Measurements from ENCODE around the gene ALDH3B2. TPM values are rescaled to one million over a fixed set of nuclear protein-coding genes. Genes with fewer than 3 reads are reported as not detected.
A peak's percentile ranks its signal among the peaks of the same experiment; 100 is the strongest.
"Not testable (repeated sequence)": the region's sequence is repeated elsewhere in the genome, so short reads cannot be mapped to it uniquely, and the experiment has no call there.

ALDH3B2 gene
- total RNA-seq, 2 experiments from 2014 or later, result not detected

DNA sequence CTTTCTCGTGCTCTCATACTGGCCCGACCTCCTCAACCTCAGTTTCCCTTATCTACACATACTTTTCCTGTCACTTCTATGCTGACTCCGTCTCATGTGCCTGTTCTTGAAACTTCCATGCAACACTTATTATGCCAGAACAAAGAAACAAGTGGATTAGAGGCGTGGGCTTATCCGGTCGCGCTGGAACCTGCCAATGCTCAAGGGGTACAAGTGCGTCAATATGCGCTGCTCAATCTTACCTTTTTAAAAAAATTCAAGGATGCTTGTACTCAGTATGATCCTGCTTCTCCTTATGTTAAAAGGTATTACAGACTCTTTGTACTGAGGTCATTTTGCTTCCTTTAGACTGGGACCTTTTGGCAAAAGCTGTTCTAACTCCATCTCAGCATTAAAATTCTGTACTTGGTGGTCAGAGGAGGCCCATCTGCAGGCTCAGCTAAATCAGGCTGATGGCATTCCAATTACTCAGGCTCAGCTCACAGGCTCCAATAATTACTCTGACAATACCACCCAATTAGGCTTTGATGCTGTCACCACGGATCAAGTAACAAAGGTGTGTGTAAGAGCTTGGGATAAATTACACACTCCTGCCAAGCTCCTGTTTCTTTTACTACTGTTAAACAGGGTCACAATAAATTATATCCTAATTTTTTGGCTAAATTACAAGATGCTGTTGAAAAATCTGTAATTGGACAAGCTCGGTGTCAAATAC is 26.3 kb upstream of the ALDH3B2 start:
- no peaks in the 10 kb centered on the region for H3K36me3 Mint-ChIP-seq (ENCODE audit: low read depth)
- no peaks in the 10 kb centered on the region for H3K4me1 Mint-ChIP-seq
- ChIA-PET POLR2A (no interaction called here), CTCF (interaction anchor here (0.7 to 1.7 kb wide), 3 partner anchors 9 to 52 kb away, joined by 3 to 7 read pairs (median 4); no protein-coding TSS in a partner anchor)
- no peak for DNase-seq
- H3K4me3 Mint-ChIP-seq, result no peak overlapping the region
- peaks cover 3% of the 10 kb centered on the region for H3K27me3 Mint-ChIP-seq
- no peak for ATAC-seq
- intact Hi-C loops (cut with DNase I, micrococcal nuclease), result no loop called here
- no peak overlapping the region for H3K27ac Mint-ChIP-seq
- H3K9me3 Mint-ChIP-seq (ENCODE audit: low read depth), result no peaks in the 10 kb centered on the region

DNA sequence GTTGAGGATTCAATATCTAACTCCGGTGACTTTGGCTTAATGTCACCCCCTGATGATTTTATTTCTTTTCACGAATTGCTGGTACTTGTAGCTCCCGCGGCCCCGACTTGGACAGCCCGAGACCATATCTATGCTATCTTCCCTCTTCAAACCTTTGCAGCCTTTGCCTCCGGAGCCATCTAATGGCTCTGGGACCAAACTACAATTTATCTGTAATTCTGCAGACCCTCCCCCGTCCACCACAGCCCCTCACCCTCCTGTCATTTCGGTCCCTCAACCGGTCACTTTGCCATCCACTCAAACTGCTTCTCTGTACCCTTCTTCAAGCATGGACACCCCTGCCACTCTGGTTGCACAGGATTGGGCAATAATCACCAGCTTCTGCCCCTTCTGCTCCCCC is 25.7 kb upstream of the ALDH3B2 start:
- H3K4me1 Mint-ChIP-seq, result no peaks in the 10 kb centered on the region
- POLR2A ChIA-PET, result no interaction called here
- peaks cover 3% of the 10 kb centered on the region for H3K27me3 Mint-ChIP-seq
- H3K4me3 Mint-ChIP-seq, result no peak overlapping the region
- H3K9me3 Mint-ChIP-seq (ENCODE audit: low read depth), result no peaks in the 10 kb centered on the region
- no peak overlapping the region for H3K27ac Mint-ChIP-seq
- no peak for DNase-seq
- intact Hi-C loops (cut with DNase I, micrococcal nuclease), result no loop called here
- H3K36me3 Mint-ChIP-seq (ENCODE audit: low read depth), result no peaks in the 10 kb centered on the region
- no peak for ATAC-seq
- CTCF ChIA-PET, result interaction anchor here (0.7 to 1.7 kb wide), 3 partner anchors 8 to 51 kb away, joined by 3 to 7 read pairs (median 4); no protein-coding TSS in a partner anchor

DNA sequence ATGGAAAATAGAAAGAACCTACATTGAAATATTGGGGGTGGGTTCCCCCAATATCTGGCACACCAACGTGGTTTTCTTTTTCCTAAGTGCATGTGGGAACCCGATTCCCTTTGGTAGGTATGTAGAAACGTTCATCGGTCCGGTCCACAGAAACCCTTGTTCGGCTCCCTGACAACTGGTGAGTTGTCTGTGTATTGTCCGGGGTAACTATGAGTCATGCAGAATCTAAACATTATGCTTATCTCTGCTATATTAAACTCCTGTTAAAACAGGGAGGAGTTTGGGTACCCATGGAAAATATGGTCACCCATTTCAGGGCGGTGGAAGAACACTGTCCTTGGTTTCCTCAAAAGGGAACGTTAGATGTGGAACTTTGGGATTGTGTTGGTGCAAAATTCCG is 25.1 kb upstream of the ALDH3B2 start:
- Mint-ChIP-seq H3K27ac (no peak overlapping the region), H3K27me3 (peaks cover 3% of the 10 kb centered on the region), H3K9me3 (ENCODE audit: low read depth) (no peaks in the 10 kb centered on the region), H3K36me3 (ENCODE audit: low read depth) (no peaks in the 10 kb centered on the region), H3K4me3 (no peak overlapping the region), H3K4me1 (no peaks in the 10 kb centered on the region)
- ChIA-PET CTCF (no interaction called here), POLR2A (no interaction called here)
- intact Hi-C loops (cut with DNase I, micrococcal nuclease), result no loop called here
- DNase-seq (no peak), ATAC-seq (no peak)

DNA sequence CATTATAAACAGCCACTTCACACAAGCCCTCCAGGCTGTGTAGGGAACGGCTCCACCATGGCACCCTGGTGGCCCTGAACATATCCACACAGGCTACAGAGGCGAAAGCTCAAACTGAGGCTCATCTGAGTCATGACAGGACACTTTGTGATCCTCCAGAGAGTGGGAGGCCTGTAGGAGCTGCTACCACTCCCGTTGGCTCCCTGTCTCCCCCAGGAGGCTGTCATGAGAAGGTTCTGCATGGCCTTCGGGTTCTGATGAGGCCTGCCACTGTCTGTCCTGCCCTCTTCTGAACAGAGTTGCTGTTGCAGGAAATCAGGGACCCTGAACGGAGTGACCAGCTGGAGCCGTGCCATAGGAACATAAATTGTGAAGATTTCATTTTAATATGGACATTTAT is 23.8 kb upstream of the ALDH3B2 start:
- Mint-ChIP-seq H3K4me1 (no peaks in the 10 kb centered on the region), H3K4me3 (no peak overlapping the region), H3K27ac (no peak overlapping the region), H3K9me3 (ENCODE audit: low read depth) (no peaks in the 10 kb centered on the region), H3K27me3 (no peaks in the 10 kb centered on the region), H3K36me3 (ENCODE audit: low read depth) (no peaks in the 10 kb centered on the region)
- CTCF ChIA-PET, result interaction anchor here (0.6 to 1.2 kb wide), 3 partner anchors 50 to 709 kb away, joined by 3 read pairs; no protein-coding TSS in a partner anchor
- DNase-seq (peak; percentile 53), ATAC-seq (peak; percentile 89)
- POLR2A ChIA-PET, result no interaction called here
- intact Hi-C loops (cut with DNase I, micrococcal nuclease), result no loop called here

DNA sequence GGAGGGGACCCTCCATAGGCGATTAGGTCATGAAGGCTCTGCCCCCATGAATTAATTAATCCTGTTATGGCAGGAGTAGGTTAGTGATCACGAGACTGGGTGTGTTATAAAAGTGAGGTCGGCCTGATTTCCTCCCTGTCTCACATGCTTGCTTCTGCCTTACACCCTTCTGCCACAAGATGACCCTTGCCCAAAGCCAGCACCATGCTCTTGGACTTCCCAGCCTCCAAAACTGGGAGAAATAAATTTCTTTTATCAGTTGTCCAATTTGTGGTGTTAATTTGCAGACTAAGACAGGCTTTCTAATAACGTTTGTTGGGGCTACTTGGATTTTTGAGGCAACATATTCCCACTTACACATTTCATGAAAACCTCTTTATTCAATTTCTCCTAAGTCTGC is 23.4 kb upstream of the ALDH3B2 start:
- no peaks in the 10 kb centered on the region for H3K36me3 Mint-ChIP-seq (ENCODE audit: low read depth)
- DNase-seq, result no peak
- H3K9me3 Mint-ChIP-seq (ENCODE audit: low read depth), result no peaks in the 10 kb centered on the region
- no peaks in the 10 kb centered on the region for H3K27me3 Mint-ChIP-seq
- H3K4me3 Mint-ChIP-seq, result no peak overlapping the region
- ChIA-PET CTCF (interaction anchor here (0.6 to 1.2 kb wide), 4 partner anchors 49 to 709 kb away, joined by 3 read pairs; no protein-coding TSS in a partner anchor), POLR2A (no interaction called here)
- H3K4me1 Mint-ChIP-seq, result no peaks in the 10 kb centered on the region
- no peak overlapping the region for H3K27ac Mint-ChIP-seq
- ATAC-seq, result no peak
- intact Hi-C loops (cut with DNase I, micrococcal nuclease), result no loop called here

DNA sequence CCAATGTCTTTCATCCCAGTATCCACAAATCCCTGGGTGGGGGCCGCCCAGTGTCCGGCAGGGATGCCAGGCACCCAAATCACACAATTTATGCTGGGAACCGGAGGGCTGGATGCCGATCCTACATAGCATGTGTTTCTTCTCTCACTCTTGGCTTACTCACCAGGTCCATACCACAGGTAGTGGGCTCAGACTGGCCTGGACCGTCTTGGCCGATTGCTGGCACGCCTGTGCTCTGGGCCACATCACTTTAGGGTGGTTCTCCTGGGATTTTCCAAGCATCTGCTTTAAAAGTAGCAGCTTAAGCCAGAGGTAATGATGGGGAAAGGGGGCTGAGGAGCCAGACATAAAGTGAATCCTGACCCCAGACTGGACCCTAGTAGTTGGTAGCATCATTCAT is 22.6 kb upstream of the ALDH3B2 start:
- Mint-ChIP-seq H3K4me1 (no peaks in the 10 kb centered on the region), H3K36me3 (ENCODE audit: low read depth) (no peaks in the 10 kb centered on the region), H3K27me3 (no peaks in the 10 kb centered on the region), H3K9me3 (ENCODE audit: low read depth) (no peaks in the 10 kb centered on the region), H3K27ac (no peak overlapping the region), H3K4me3 (no peak overlapping the region)
- DNase-seq, result no peak
- CTCF ChIA-PET, result interaction anchor here (0.7 kb wide), 1 partner anchor 630 kb away, joined by 3 read pairs; no protein-coding TSS in a partner anchor
- no peak for ATAC-seq
- intact Hi-C loops (cut with DNase I, micrococcal nuclease), result no loop called here
- POLR2A ChIA-PET, result no interaction called here

DNA sequence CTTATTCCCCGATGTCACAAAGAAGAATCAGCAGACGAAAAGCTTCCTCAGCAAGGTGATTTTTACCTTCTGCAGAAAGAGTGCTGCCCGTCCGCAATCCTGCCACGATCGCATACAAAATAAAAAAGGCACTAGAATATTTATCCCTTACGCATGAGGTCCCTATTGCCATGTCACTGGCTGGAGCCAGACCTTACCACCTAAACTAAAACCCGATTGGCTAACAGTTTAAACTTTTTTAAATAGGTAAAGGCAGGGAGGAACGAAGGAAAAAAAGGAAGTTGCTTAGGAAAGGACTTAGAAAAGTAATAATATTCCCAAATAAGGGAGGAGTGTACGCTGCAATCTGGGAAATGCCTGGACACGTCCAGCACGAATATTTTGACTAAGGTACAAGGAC is 21.2 kb upstream of the ALDH3B2 start:
- Mint-ChIP-seq H3K4me3 (no peak overlapping the region), H3K9me3 (ENCODE audit: low read depth) (no peaks in the 10 kb centered on the region), H3K27me3 (no peaks in the 10 kb centered on the region), H3K36me3 (ENCODE audit: low read depth) (no peaks in the 10 kb centered on the region), H3K4me1 (no peaks in the 10 kb centered on the region), H3K27ac (no peak overlapping the region)
- ChIA-PET CTCF (interaction anchor here (0.9 kb wide), 1 partner anchor 8 kb away, joined by 4 read pairs; no protein-coding TSS in a partner anchor), POLR2A (no interaction called here)
- DNase-seq (no peak), ATAC-seq (no peak)
- intact Hi-C loops (cut with DNase I, micrococcal nuclease), result no loop called here

DNA sequence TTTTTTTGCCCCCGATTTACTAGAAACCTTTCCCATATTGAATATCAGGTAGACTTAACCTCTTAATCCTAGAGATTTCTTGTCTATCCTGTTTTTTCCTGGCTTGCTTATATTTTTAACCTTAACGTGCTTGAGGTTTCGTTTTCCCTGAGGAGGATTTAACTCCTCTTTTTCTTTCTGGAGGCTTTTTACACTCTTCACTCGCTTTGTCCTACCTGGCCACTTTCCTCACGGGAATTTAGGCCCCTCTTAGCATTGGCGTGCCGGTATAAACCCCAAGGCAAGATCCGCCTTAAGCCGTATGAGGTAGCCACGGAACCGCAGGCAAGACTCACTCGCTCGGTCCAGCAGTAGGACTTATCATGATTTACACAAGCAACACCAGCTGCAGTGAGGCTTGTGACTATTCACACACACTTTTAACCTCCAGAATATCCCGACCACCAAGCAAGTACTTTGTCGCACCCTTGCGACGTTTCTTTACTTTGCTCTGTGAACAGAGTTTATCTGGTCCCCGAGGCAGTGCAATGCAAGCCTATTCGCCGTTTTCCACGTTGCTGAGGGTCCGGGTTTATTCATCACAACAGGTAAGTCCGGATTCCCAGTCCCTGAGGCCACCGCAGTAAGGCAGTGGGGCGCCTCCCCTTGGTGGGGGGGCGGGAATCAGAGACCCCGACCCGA is 20.6 kb upstream of the ALDH3B2 start:
- Mint-ChIP-seq H3K27me3 (no peaks in the 10 kb centered on the region), H3K4me1 (no peaks in the 10 kb centered on the region), H3K9me3 (ENCODE audit: low read depth) (no peaks in the 10 kb centered on the region), H3K27ac (no peak overlapping the region), H3K36me3 (ENCODE audit: low read depth) (no peaks in the 10 kb centered on the region), H3K4me3 (no peak overlapping the region)
- no peak for DNase-seq
- ChIA-PET CTCF (no interaction called here), POLR2A (no interaction called here)
- intact Hi-C loops (cut with DNase I, micrococcal nuclease), result no loop called here
- no peak for ATAC-seq

DNA sequence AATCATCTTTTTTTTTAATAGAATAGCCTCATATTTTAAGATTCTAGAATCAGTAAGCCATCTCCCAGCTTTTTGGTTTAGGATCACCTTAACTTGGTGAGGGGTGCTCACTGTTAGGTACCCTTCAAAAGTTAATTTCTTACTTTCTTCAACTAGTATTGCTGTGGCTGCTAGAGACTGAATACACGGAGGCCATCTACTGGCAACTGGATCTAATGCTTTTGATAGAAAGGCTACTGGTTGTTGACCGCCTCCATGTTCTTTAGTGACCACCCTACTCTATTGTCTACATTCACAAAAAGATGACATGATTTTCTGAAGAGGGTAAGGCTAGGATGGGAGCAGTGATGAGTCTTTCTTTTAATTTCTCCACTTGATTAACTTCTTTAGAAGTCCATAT is 16.7 kb upstream of the ALDH3B2 start:
- H3K4me3 Mint-ChIP-seq, result no peak overlapping the region
- H3K27me3 Mint-ChIP-seq, result peaks cover 4% of the 10 kb centered on the region
- no peaks in the 10 kb centered on the region for H3K9me3 Mint-ChIP-seq (ENCODE audit: low read depth)
- no peak for DNase-seq
- H3K36me3 Mint-ChIP-seq (ENCODE audit: low read depth), result no peaks in the 10 kb centered on the region
- no peaks in the 10 kb centered on the region for H3K4me1 Mint-ChIP-seq
- ChIA-PET POLR2A (no interaction called here), CTCF (interaction anchor here (1.4 kb wide), 1 partner anchor 10 kb away, joined by 7 read pairs; no protein-coding TSS in a partner anchor)
- no peak overlapping the region for H3K27ac Mint-ChIP-seq
- intact Hi-C loops (cut with DNase I, micrococcal nuclease), result no loop called here
- ATAC-seq, result no peak

DNA sequence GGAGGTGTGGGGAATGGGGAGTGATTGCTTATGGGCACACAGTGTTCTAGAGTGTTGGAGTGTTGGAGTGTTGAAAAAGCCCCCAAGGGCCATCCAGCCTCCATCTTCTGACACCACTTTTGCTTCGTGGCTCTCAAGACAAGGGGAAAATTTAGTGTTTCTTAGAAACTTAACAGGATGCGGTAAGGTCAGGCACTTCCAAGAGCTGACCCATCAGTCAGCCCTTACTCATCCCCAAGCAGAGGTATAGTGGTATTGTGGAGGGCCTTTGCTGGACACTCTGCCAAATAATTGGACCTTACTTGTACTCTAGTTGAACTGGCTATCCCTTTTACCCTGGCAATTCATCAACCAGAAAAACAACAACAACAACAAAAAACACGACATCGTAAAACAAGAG is 14.8 kb upstream of the ALDH3B2 start:
- no peak overlapping the region for H3K4me3 Mint-ChIP-seq
- POLR2A ChIA-PET, result no interaction called here
- no peak for ATAC-seq
- DNase-seq, result no peak
- CTCF ChIA-PET, result no interaction called here
- H3K27ac Mint-ChIP-seq, result no peak overlapping the region
- peaks cover 7% of the 10 kb centered on the region for H3K27me3 Mint-ChIP-seq
- H3K36me3 Mint-ChIP-seq (ENCODE audit: low read depth), result no peaks in the 10 kb centered on the region
- intact Hi-C loops (cut with DNase I, micrococcal nuclease), result no loop called here
- H3K9me3 Mint-ChIP-seq (ENCODE audit: low read depth), result no peaks in the 10 kb centered on the region
- no peaks in the 10 kb centered on the region for H3K4me1 Mint-ChIP-seq

DNA sequence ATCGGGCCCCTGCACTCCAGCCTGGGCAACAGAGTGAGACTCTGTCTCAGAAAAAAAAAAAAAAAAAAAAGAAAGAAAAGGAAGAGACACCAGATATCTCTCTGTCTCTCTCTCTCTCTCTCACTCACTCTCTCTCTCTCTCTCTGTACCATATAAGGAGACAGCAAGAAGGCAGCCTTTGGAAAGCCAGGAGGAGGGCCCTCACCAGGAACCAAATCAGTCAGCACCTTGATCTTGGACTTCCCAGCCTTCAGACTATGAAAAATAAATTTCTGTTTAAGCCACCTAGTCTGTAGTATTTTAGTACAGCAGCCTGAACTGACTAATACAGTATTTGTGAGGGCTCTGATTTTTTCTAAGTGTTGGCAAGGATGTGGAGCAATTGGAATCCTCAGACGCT is 13.6 kb upstream of the ALDH3B2 start:
- no peak overlapping the region for H3K4me3 Mint-ChIP-seq
- DNase-seq (no peak), ATAC-seq (no peak)
- H3K9me3 Mint-ChIP-seq (ENCODE audit: low read depth), result no peaks in the 10 kb centered on the region
- peaks cover 7% of the 10 kb centered on the region for H3K27me3 Mint-ChIP-seq
- CTCF ChIA-PET, result interaction anchor here (1.4 kb wide), 1 partner anchor 8 kb away, joined by 4 read pairs; no protein-coding TSS in a partner anchor
- H3K4me1 Mint-ChIP-seq, result no peaks in the 10 kb centered on the region
- no peaks in the 10 kb centered on the region for H3K36me3 Mint-ChIP-seq (ENCODE audit: low read depth)
- no peak overlapping the region for H3K27ac Mint-ChIP-seq
- intact Hi-C loops (cut with DNase I, micrococcal nuclease), result no loop called here
- POLR2A ChIA-PET, result no interaction called here

DNA sequence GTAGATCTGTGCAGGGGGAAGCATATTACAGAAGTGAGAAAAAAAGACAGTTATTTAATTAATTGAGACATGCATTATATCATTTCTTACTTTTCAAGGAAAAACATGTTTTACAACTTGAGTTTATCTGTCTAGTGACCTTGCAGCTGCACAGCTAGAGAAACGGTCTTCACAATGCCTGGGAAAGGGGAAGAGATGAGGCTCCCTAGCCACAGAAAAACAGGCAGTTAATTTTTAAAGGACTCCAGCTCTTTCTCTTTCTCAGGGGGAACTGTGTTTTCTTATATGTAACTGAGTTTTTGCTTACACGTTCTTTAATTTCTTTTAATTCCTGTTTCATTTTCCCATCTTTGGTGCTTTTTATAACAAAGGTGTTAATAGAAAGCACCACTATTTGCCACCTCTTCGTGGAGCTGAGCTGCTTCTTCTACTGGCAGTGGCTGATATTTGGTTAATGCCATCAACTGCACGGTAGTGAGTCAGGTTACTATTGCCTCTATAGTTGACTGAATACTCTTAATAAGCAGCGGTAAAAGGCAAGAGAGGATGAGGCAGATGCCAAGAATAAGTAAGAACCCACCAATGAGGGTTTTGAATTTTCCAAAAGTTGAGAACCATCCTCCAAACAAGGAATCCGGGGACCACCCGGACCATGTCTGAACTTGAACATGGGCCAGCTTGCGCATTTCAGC is 11.4 kb upstream of the ALDH3B2 start:
- H3K36me3 Mint-ChIP-seq (ENCODE audit: low read depth); ATAC-seq; H3K27me3 Mint-ChIP-seq; CTCF ChIA-PET; H3K9me3 Mint-ChIP-seq (ENCODE audit: low read depth); POLR2A ChIA-PET; intact Hi-C loops (cut with DNase I, micrococcal nuclease); H3K27ac Mint-ChIP-seq; DNase-seq; H3K4me3 Mint-ChIP-seq; H3K4me1 Mint-ChIP-seq: not testable (repeated sequence)
